Thyroid gland (tissue), 4 donors: ENCODE results near the gene VEPH1.

Experiments used
- POLR2A ChIP-seq, 2 donors: fragments of 450-650 bp; IDR thresholded peaks; one replicate each; pipeline ENCODE4 v1.6.1; 2017; ENCODE audit warnings: antibody characterized with exemption in 2 of 2, mild to moderate bottlenecking in 2 of 2, moderate library complexity in 1 of 2
- TF ChIP-seq, protein P1 (sequence below), 6 experiments: fragments of 200-600 bp in 3 of 6; fragments of 450-650 bp in 3 of 6; sonication (generic) in 3 of 6; IDR thresholded peaks; one replicate each; pipeline ENCODE4 v1.5.1; 2016 to 2019; ENCODE audit warnings: antibody characterized with exemption in 6 of 6, mild to moderate bottlenecking in 2 of 6, inconsistent platforms in 1 of 6, moderate library complexity in 1 of 6

DNA sequence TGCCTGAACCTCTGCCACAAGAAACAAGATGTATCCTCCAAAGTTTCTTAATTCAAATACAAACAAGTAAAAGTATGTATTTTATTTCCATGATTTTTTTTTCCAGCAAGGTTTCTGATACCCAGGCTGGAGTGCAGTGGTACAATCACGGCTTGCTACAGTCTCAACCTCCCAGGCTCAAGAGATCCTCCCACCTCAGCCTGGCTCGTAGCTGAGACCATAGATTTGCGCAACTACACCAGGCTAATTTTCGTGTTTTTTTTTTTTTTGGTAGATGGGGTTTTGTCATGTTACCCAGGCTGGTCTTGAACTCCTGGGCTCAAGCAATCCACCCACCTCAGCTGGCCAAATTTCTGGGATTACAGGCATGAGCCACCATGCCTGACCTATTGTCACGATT is 12.2 kb upstream of the VEPH1 start:
- TF ChIP-seq, protein P1, sequence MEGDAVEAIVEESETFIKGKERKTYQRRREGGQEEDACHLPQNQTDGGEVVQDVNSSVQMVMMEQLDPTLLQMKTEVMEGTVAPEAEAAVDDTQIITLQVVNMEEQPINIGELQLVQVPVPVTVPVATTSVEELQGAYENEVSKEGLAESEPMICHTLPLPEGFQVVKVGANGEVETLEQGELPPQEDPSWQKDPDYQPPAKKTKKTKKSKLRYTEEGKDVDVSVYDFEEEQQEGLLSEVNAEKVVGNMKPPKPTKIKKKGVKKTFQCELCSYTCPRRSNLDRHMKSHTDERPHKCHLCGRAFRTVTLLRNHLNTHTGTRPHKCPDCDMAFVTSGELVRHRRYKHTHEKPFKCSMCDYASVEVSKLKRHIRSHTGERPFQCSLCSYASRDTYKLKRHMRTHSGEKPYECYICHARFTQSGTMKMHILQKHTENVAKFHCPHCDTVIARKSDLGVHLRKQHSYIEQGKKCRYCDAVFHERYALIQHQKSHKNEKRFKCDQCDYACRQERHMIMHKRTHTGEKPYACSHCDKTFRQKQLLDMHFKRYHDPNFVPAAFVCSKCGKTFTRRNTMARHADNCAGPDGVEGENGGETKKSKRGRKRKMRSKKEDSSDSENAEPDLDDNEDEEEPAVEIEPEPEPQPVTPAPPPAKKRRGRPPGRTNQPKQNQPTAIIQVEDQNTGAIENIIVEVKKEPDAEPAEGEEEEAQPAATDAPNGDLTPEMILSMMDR (IDR thresholded peaks at IDR 0.05), result no peak
- TF ChIP-seq POLR2A (IDR thresholded peaks at IDR 0.05), result no peak
